HepG2 (cell line): ENCODE results near the gene SCUBE1. TPM values are rescaled to one million over a fixed set of nuclear protein-coding genes. Genes with fewer than 3 reads are reported as not detected.

Experiments used
- ATAC-seq: fragments of 200-7000 bp; cut with Tn5 transposase; 3 replicates; pipeline ENCODE4 v1.9.1; 2020; ENCODE audit warnings: mild to moderate bottlenecking, moderate library complexity
- BruUV-seq: library from RNA; stranded (reverse); fragments of 400-500 nt; replicated peaks from 2 replicates; lab custom pipeline; 2021; lab: Mats Ljungman, UMichigan
- CTCF ChIA-PET: fragments of 300-600 bp; formaldehyde crosslinking; extraction: SDS; loops from one replicate; lab custom pipeline; 2021; ENCODE audit warnings: low total read pairs, inconsistent platforms, low intra/inter-chr PET ratio; lab: Yijun Ruan, JAX
- POLR2A ChIA-PET: fragments of 350-600 bp; sonication (Branson Sonifier 250); formaldehyde crosslinking; loops from one replicate; lab custom pipeline; 2020; ENCODE audit warnings: antibody characterized with exemption, inconsistent platforms; lab: Yijun Ruan, JAX
- DNase-seq: peaks from one replicate; pipeline ENCODE4 v3.0.0-alpha.2; 2015; ENCODE audit warnings: low spot score
- FAIRE-seq: peaks from 3 replicates; lab custom pipeline; 2011; peaks lifted over from hg19 to GRCh38; lab: Jason Lieb, UNC
- H2AFZ ChIP-seq: one replicate; pipeline ENCODE4 v1.6.1; 2011; ENCODE audit warnings: low read length, inconsistent platforms
- H3K27ac ChIP-seq: fragments of 300-600 bp; 3 replicates; pipeline ENCODE4 v1.8.0; 2011; ENCODE audit warnings: mixed run types, mild to moderate bottlenecking, mixed read lengths, low read length, inconsistent platforms; ENCODE audit not compliant: insufficient read depth; ENCODE audit errors: extremely low read length
- H3K27me3 ChIP-seq, 2 experiments: fragments of 200-600 bp in 1 of 2; 2 replicates in 1 of 2; 3 replicates in 1 of 2; pipeline versions ENCODE4 v1.6.0 to v1.8.0; 2011; ENCODE audit warnings: low read length in 2 of 2, mild to moderate bottlenecking in 2 of 2, moderate library complexity in 2 of 2, inconsistent platforms in 1 of 2; ENCODE audit not compliant: insufficient read depth in 2 of 2, control insufficient read depth in 1 of 2
- H3K36me3 ChIP-seq, 2 experiments: fragments of 200-600 bp in 1 of 2; replicated peaks in 1 of 2; 2 replicates in 1 of 2; 3 replicates in 1 of 2; pipeline versions ENCODE4 v1.5.1 to v1.8.0; 2011; ENCODE audit warnings: low read length in 2 of 2, inconsistent platforms in 1 of 2; ENCODE audit not compliant: insufficient read depth in 2 of 2, control insufficient read depth in 1 of 2
- H3K4me1 ChIP-seq: 2 replicates; pipeline ENCODE4 v1.5.1; 2012; ENCODE audit warnings: low read length, inconsistent platforms; ENCODE audit not compliant: insufficient read depth
- H3K4me2 ChIP-seq: 2 replicates; pipeline ENCODE4 v1.6.0; 2011; ENCODE audit warnings: low read depth, low read length, inconsistent platforms
- H3K4me3 ChIP-seq, 3 experiments: fragments of 200-600 bp in 1 of 3; sonication (generic), shearing (Covaris generic) in 1 of 3; replicated peaks in 1 of 3; 2 replicates each; pipeline ENCODE4 v1.5.1; 2011 to 2016; ENCODE audit warnings: low read length in 3 of 3, inconsistent platforms in 2 of 3, low read depth in 2 of 3, mild to moderate bottlenecking in 2 of 3, control low read depth in 1 of 3, mixed read lengths in 1 of 3; ENCODE audit not compliant: insufficient read depth in 1 of 3
- H3K79me2 ChIP-seq: one replicate; pipeline ENCODE4 v1.6.1; 2011; ENCODE audit warnings: low read length, inconsistent platforms; ENCODE audit not compliant: insufficient read depth
- H3K9ac ChIP-seq: 2 replicates; pipeline ENCODE4 v1.6.0; 2011; ENCODE audit warnings: mild to moderate bottlenecking, low read depth, low read length, inconsistent platforms; ENCODE audit not compliant: insufficient read depth
- H3K9me3 ChIP-seq: 2 replicates; pipeline ENCODE4 v1.5.1; 2012; ENCODE audit warnings: mild to moderate bottlenecking, low read length
- H4K20me1 ChIP-seq: 2 replicates; pipeline ENCODE4 v1.6.0; 2011; ENCODE audit warnings: inconsistent platforms, mild to moderate bottlenecking, low read length, moderate library complexity; ENCODE audit not compliant: insufficient read depth
- BHLHE40 ChIP-seq: IDR thresholded peaks from 2 replicates; pipeline ENCODE4 v1.6.1; 2011; ENCODE audit warnings: low read length, improper control_type of control experiment
- FOXP1 ChIP-seq, 2 experiments: fragments of 450-650 bp in 1 of 2; IDR thresholded peaks; 2 replicates each; pipeline ENCODE4 v1.6.1; 2017 to 2018; ENCODE audit warnings: antibody characterized with exemption in 1 of 2
- HHEX ChIP-seq: IDR thresholded peaks from 2 replicates; pipeline ENCODE4 v1.6.1; 2016; ENCODE audit warnings: control low read depth
- HNF4A ChIP-seq: sonication (generic); formaldehyde crosslinking; IDR thresholded peaks from 2 replicates; pipeline ENCODE4 v1.4.0; 2020; ENCODE audit warnings: missing genetic modification reagents
- HNRNPUL1 ChIP-seq: fragments of 200-400 bp; formaldehyde crosslinking; IDR thresholded peaks from 2 replicates; pipeline ENCODE4 v1.6.1; 2017; ENCODE audit warnings: low read depth, mild to moderate bottlenecking, low read length, moderate library complexity
- NAIF1 ChIP-seq: sonication (generic); formaldehyde crosslinking; IDR thresholded peaks from 2 replicates; pipeline ENCODE4 v1.5.0; 2020; ENCODE audit warnings: mild to moderate bottlenecking, missing genetic modification reagents, borderline replicate concordance
- PHF8 ChIP-seq: sonication (generic); formaldehyde crosslinking; IDR thresholded peaks from 2 replicates; pipeline ENCODE4 v1.5.0; 2020; ENCODE audit warnings: missing genetic modification reagents
- POLR2AphosphoS5 ChIP-seq: IDR thresholded peaks from 2 replicates; pipeline ENCODE4 v1.6.1; 2012; ENCODE audit warnings: low read depth, low read length
- ZBTB8A ChIP-seq: sonication (generic); formaldehyde crosslinking; IDR thresholded peaks from 2 replicates; pipeline ENCODE4 v1.4.0; 2020; ENCODE audit warnings: mild to moderate bottlenecking, low read depth, missing genetic modification reagents, borderline replicate concordance
- ZC3H4 ChIP-seq: sonication (generic); formaldehyde crosslinking; IDR thresholded peaks from 2 replicates; pipeline ENCODE4 v1.4.0; 2020; ENCODE audit warnings: missing genetic modification reagents, borderline replicate concordance
- ZNF17 ChIP-seq: sonication (generic); formaldehyde crosslinking; IDR thresholded peaks from 2 replicates; pipeline ENCODE4 v1.5.0; 2020; ENCODE audit warnings: mild to moderate bottlenecking, missing genetic modification reagents
- ZNF263 ChIP-seq: sonication (generic); formaldehyde crosslinking; IDR thresholded peaks from 2 replicates; pipeline ENCODE4 v1.4.0; 2020; ENCODE audit warnings: missing genetic modification reagents
- ZNF75D ChIP-seq: sonication (generic); formaldehyde crosslinking; IDR thresholded peaks from 2 replicates; pipeline ENCODE4 v1.8.1; 2023; ENCODE audit warnings: missing genetic modification reagents, mild to moderate bottlenecking, borderline replicate concordance
- ZNF777 ChIP-seq: sonication (generic); formaldehyde crosslinking; IDR thresholded peaks from 2 replicates; pipeline ENCODE4 v1.4.0; 2020; ENCODE audit warnings: missing genetic modification reagents
- ZNF781 ChIP-seq: sonication (generic); formaldehyde crosslinking; IDR thresholded peaks from 2 replicates; pipeline ENCODE4 v1.5.1; 2020; ENCODE audit warnings: borderline replicate concordance, mild to moderate bottlenecking, missing genetic modification reagents; ENCODE audit errors: not compliant biosample characterization
- ZSCAN12 ChIP-seq: sonication (generic); formaldehyde crosslinking; IDR thresholded peaks from 2 replicates; pipeline ENCODE4 v1.9.0; 2021; ENCODE audit warnings: mild to moderate bottlenecking, missing genetic modification reagents
- ZSCAN25 ChIP-seq: sonication (generic); formaldehyde crosslinking; IDR thresholded peaks from 2 replicates; pipeline ENCODE4 v1.8.0; 2022; ENCODE audit warnings: mild to moderate bottlenecking, missing genetic modification reagents
- WGBS: methylation state at CpG from one replicate; pipeline ENCODE4 v1.1.6; 2017; ENCODE audit warnings: low lambda C conversion rate; 5-methylcytosine and 5-hydroxymethylcytosine counted together
- in situ Hi-C: cut with HindIII; loops from 2 replicates; pipeline ENCODE4 v1.10.0; 2017; ENCODE audit warnings: low pct_unique_long_range_greater_than_20kb; ENCODE audit not compliant: extremely low pct_ligation_motif_present
- intact Hi-C: fragments of 100-400 bp; cut with micrococcal nuclease; formaldehyde crosslinking; loops from one replicate; pipeline ENCODE4 v1.10.0; 2022; ENCODE audit not compliant: unreplicated experiment
- polyA plus RNA-seq, 8 experiments: library from polyadenylated mRNA; depleted of rRNA in 3 of 8; stranded (reverse) in 7 of 8; unstranded in 1 of 8; fragments of >200 nt; fragmentation: Illumina TruSeq in 4 of 8; extraction: Trizol in 4 of 8; gene quantifications; 2 replicates each; pipeline versions ENCODE4 v1.2.1 to v1.2.3, GENCODE V29; 2011 to 2016; ENCODE audit warnings: low read depth in 4 of 8, missing spikeins in 1 of 8, mixed read lengths in 1 of 8; ENCODE audit not compliant: insufficient read depth in 1 of 8
- total RNA-seq, 5 experiments: library from RNA; depleted of rRNA; stranded (reverse); fragments of >200 nt; fragmentation: Illumina TruSeq; extraction: Trizol; gene quantifications; 2 replicates each; pipeline ENCODE4 v1.2.3, GENCODE V29; 2016; ENCODE audit warnings: low read depth in 1 of 5
- TF ChIP-seq, protein P1 (sequence below): sonication (generic); formaldehyde crosslinking; IDR thresholded peaks from 2 replicates; pipeline ENCODE4 v1.4.0; 2020; ENCODE audit warnings: missing genetic modification reagents

The SCUBE1 gene
- total and polyA plus RNA-seq, 2 of the 13 experiments (the other 11 are each of a cell fraction or from before 2014, with no cell fraction given), result under 0.01 to 0.05 TPM

DNA sequence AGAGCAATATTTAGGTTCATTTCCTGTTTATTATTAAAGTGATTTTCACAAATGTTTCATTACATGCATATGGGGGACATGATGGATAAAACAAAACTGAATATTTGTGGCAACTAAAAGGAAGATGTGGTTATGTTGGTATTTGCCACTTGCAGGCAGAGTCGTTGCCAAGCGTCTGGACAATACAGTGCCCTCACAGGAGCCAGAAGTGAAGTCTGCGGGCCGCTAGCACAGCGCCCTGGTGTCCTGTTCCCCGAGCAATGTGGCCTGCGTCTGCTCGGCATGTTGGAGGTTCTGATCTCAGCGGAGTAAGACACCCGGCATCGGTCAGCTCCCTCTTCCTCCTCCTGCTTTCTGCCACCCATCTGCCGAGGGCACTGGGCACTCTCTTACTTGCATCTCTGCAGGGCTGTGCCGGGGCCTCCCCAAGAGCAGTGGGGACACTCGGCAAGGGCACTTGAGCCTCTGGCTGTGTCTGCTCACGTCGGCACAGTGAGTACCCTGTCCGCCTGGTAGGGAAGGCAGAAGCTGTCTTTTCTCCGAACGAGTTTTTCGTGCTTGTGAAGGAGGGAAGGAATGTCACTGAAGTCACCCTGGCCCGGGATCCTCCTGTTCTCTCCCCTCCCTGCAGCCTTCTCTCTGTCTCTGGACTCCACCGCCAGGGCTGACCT, 145.8 kb downstream of the SCUBE1 start:
- Histone ChIP-seq H3K9me3 (no peaks in the 10 kb centered on the region), H3K27me3 (peaks cover 6 to 65% of the 10 kb centered on the region in 2 experiments; a peak in 4 of 5 replicates), H4K20me1 (no peaks in the 10 kb centered on the region), H3K4me2 (no peak overlapping the region), H3K27ac (no peak overlapping the region), H2AFZ (no peak overlapping the region), H3K4me3 (no peak overlapping the region), H3K9ac (no peak overlapping the region), H3K4me1 (peaks cover 8% of the 10 kb centered on the region), H3K79me2 (no peaks in the 10 kb centered on the region), H3K36me3 (no peaks in the 10 kb centered on the region)
- intact Hi-C loops (no loop called here), in situ Hi-C loops (no loop called here)
- DNase-seq, result no peak
- FAIRE-seq, result no peak
- ChIA-PET CTCF (no interaction called here), POLR2A (interaction anchor here (1.2 kb wide), 1 partner anchor 10 kb away, joined by 4 read pairs; no protein-coding TSS in a partner anchor)
- no peak for ATAC-seq
- TF ChIP-seq ZSCAN25 (CRISPR knock-in tag) (no peak), HHEX (CRISPR knock-in tag) (no peak), ZNF75D (CRISPR knock-in tag) (no peak), PHF8 (no peak), ZNF17 (CRISPR knock-in tag) (no peak), ZNF263 (no peak), ZBTB8A (CRISPR knock-in tag) (no peak), HNRNPUL1 (no peak), ZC3H4 (CRISPR knock-in tag) (no peak), ZSCAN12 (CRISPR knock-in tag) (no peak), ZNF777 (no peak), HNF4A (no peak), POLR2AphosphoS5 (no peak), FOXP1 (IDR thresholded peaks at IDR 0.05) (no peak), FOXP1 (CRISPR knock-in tag; IDR thresholded peaks at IDR 0.05) (no peak), ZNF781 (CRISPR knock-in tag) (no peak), BHLHE40 (no peak), NAIF1 (CRISPR knock-in tag) (no peak)
- TF ChIP-seq, protein P1, sequence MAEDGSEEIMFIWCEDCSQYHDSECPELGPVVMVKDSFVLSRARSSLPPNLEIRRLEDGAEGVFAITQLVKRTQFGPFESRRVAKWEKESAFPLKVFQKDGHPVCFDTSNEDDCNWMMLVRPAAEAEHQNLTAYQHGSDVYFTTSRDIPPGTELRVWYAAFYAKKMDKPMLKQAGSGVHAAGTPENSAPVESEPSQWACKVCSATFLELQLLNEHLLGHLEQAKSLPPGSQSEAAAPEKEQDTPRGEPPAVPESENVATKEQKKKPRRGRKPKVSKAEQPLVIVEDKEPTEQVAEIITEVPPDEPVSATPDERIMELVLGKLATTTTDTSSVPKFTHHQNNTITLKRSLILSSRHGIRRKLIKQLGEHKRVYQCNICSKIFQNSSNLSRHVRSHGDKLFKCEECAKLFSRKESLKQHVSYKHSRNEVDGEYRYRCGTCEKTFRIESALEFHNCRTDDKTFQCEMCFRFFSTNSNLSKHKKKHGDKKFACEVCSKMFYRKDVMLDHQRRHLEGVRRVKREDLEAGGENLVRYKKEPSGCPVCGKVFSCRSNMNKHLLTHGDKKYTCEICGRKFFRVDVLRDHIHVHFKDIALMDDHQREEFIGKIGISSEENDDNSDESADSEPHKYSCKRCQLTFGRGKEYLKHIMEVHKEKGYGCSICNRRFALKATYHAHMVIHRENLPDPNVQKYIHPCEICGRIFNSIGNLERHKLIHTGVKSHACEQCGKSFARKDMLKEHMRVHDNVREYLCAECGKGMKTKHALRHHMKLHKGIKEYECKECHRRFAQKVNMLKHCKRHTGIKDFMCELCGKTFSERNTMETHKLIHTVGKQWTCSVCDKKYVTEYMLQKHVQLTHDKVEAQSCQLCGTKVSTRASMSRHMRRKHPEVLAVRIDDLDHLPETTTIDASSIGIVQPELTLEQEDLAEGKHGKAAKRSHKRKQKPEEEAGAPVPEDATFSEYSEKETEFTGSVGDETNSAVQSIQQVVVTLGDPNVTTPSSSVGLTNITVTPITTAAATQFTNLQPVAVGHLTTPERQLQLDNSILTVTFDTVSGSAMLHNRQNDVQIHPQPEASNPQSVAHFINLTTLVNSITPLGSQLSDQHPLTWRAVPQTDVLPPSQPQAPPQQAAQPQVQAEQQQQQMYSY (CRISPR knock-in tag), result no peak
- WGBS, result 56% methylated on average over 12 of the region's 22 CpGs
- BruUV-seq, result no TSS peak
